ENCODE results near the gene COG2.
"Not testable (repeated sequence)": the region's sequence is repeated elsewhere in the genome, so short reads cannot be mapped to it uniquely, and the experiment has no call there.

DNA sequence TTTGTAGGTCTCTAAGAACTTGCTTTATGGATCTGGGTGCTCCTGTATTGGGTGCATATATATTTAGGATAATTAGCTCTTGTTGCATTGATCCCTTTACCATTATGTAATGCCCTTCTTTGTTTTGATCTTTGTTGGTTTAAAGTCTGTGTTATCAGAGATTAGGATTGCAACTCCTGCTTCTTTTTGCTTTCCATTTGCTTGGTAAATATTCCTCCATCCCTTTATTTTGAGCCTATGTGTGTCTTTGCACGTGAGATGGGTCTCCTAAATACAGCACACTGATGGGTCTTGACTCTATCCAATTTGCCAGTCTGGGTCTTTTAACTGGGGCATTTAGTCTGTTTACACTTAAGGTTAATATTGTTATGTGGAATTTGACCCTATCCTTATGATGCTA lies 14.4 kb downstream of the COG2 start:
- not testable (repeated sequence) for TF ChIP-seq ZFP3 (tag by site-specific recombination; IDR thresholded peaks at IDR 0.05; ENCODE audit: low read depth); ZNF146 (tag by site-specific recombination; IDR thresholded peaks at IDR 0.05)
- TF ChIP-seq, protein P1, sequence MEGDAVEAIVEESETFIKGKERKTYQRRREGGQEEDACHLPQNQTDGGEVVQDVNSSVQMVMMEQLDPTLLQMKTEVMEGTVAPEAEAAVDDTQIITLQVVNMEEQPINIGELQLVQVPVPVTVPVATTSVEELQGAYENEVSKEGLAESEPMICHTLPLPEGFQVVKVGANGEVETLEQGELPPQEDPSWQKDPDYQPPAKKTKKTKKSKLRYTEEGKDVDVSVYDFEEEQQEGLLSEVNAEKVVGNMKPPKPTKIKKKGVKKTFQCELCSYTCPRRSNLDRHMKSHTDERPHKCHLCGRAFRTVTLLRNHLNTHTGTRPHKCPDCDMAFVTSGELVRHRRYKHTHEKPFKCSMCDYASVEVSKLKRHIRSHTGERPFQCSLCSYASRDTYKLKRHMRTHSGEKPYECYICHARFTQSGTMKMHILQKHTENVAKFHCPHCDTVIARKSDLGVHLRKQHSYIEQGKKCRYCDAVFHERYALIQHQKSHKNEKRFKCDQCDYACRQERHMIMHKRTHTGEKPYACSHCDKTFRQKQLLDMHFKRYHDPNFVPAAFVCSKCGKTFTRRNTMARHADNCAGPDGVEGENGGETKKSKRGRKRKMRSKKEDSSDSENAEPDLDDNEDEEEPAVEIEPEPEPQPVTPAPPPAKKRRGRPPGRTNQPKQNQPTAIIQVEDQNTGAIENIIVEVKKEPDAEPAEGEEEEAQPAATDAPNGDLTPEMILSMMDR (tag by site-specific recombination; IDR thresholded peaks at IDR 0.05) = not testable (repeated sequence)
